Esophagus muscularis mucosa (tissue), 4 donors: ENCODE data around the gene PEX26.

ENCODE experiments used
- EP300 ChIP-seq: sonication (generic); formaldehyde crosslinking; IDR thresholded peaks from one replicate; pipeline ENCODE4 v1.6.1; 2017; ENCODE audit warnings: antibody characterized with exemption
- POLR2AphosphoS5 ChIP-seq, 2 donors: sonication (generic); formaldehyde crosslinking; IDR thresholded peaks; one replicate each; pipeline ENCODE4 v1.6.1; 2017; ENCODE audit warnings: antibody characterized with exemption in 2 of 2
- TF ChIP-seq, protein P1 (sequence below), 3 experiments: fragments of 200-600 bp in 2 of 3; fragments of 450-650 bp in 1 of 3; sonication (generic) in 2 of 3; IDR thresholded peaks; one replicate each; pipeline ENCODE4 v1.5.1; 2017 to 2019; ENCODE audit warnings: antibody characterized with exemption in 3 of 3, mild to moderate bottlenecking in 2 of 3, moderate library complexity in 1 of 3

DNA sequence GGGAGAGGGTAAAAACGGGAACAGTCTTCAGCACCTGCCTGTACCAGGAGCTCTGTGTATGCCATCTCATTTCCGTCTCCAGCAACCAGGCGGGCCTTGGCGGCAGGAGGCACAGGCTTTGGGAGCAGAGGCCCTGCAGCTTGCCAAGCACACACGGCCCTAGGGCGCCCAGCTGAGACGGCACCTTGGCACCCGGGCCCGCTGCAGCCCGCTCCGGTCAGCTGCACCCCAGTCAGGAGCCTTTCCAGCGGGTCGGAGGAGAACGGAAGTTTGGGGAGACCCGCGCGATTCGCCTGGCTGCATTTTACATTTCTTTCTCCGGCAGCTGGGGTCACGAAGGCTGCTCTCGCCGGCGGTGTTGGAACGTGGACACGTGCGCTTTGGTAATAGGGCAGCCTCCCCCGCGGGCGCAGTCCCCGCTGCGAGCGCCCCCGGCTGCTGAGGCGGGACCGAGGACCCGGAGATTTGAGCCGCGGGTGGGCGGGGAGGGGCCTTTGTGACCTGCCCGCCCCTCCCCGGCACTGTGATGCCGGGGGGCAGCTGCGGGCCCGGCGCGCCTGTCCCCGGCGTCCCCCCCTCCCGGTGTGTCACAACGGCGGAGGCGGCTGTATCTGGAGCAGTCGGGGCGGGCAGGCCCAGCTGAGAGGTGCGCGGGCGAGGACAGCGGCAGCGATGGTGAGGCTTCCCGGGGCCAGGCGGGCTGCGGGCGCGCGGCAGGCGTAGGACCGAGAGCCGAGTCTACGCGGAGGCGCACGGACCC is 32.6 kb downstream of the PEX26 start, which contains the start of gene TUBA8:
- TF ChIP-seq EP300: no peak
- TF ChIP-seq, protein P1, sequence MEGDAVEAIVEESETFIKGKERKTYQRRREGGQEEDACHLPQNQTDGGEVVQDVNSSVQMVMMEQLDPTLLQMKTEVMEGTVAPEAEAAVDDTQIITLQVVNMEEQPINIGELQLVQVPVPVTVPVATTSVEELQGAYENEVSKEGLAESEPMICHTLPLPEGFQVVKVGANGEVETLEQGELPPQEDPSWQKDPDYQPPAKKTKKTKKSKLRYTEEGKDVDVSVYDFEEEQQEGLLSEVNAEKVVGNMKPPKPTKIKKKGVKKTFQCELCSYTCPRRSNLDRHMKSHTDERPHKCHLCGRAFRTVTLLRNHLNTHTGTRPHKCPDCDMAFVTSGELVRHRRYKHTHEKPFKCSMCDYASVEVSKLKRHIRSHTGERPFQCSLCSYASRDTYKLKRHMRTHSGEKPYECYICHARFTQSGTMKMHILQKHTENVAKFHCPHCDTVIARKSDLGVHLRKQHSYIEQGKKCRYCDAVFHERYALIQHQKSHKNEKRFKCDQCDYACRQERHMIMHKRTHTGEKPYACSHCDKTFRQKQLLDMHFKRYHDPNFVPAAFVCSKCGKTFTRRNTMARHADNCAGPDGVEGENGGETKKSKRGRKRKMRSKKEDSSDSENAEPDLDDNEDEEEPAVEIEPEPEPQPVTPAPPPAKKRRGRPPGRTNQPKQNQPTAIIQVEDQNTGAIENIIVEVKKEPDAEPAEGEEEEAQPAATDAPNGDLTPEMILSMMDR (IDR thresholded peaks at IDR 0.05): no peak
- peak; percentile 23 to 71 for TF ChIP-seq POLR2AphosphoS5 (IDR thresholded peaks at IDR 0.05)
